A549 (cell line): ENCODE results near the gene CTIF.

Experiments
- CHD2 ChIP-seq: fragments of 150-350 bp; IDR thresholded peaks from 2 replicates; pipeline ENCODE4 v1.6.1; 2014; ENCODE audit warnings: low read length; ENCODE audit not compliant: partially characterized antibody
- EP300 ChIP-seq, 2 experiments: fragments of >200 bp; sonication (Bioruptor Twin); formaldehyde crosslinking; IDR thresholded peaks; 2 replicates in 1 of 2; 3 replicates in 1 of 2; pipeline ENCODE4 v1.6.1; 2016 to 2017
- FOSL2 ChIP-seq, 2 experiments: fragments of 450-650 bp in 1 of 2; fragments of >200 bp in 1 of 2; sonication (Bioruptor Twin) in 1 of 2; formaldehyde crosslinking; IDR thresholded peaks; 2 replicates each; pipeline versions ENCODE4 v1.5.0 to v1.6.1; 2016 to 2020; ENCODE audit warnings: mild to moderate bottlenecking in 1 of 2, moderate library complexity in 1 of 2
- GATA3 ChIP-seq: IDR thresholded peaks from 2 replicates; pipeline ENCODE4 v1.6.1; 2012; ENCODE audit warnings: borderline replicate concordance
- KDM1A ChIP-seq: fragments of 200-600 bp; sonication (generic); IDR thresholded peaks from 2 replicates; pipeline ENCODE4 v1.6.1; 2016; ENCODE audit warnings: low read depth, mild to moderate bottlenecking
- KDM5A ChIP-seq: fragments of 200-600 bp; sonication (generic); IDR thresholded peaks from 2 replicates; pipeline ENCODE4 v1.6.1; 2016; ENCODE audit warnings: antibody characterized with exemption, mild to moderate bottlenecking
- MAZ ChIP-seq: fragments of 150-350 bp; IDR thresholded peaks from 2 replicates; pipeline ENCODE4 v1.6.1; 2014; ENCODE audit warnings: antibody characterized with exemption, low read depth, low read length, borderline replicate concordance
- TF ChIP-seq, protein P1 (sequence below): IDR thresholded peaks from 2 replicates; pipeline ENCODE4 v1.6.1; 2012
- TF ChIP-seq, protein P2 (sequence below): fragments of >200 bp; sonication (Bioruptor Twin); formaldehyde crosslinking; IDR thresholded peaks from 3 replicates; pipeline ENCODE4 v1.5.1; 2016
- TF ChIP-seq, protein P3 (sequence below): IDR thresholded peaks from 2 replicates; pipeline ENCODE4 v1.6.1; 2012
- TF ChIP-seq, protein P4 (sequence below): IDR thresholded peaks from 2 replicates; pipeline ENCODE4 v1.6.1; 2012; ENCODE audit warnings: low read depth, borderline replicate concordance

DNA sequence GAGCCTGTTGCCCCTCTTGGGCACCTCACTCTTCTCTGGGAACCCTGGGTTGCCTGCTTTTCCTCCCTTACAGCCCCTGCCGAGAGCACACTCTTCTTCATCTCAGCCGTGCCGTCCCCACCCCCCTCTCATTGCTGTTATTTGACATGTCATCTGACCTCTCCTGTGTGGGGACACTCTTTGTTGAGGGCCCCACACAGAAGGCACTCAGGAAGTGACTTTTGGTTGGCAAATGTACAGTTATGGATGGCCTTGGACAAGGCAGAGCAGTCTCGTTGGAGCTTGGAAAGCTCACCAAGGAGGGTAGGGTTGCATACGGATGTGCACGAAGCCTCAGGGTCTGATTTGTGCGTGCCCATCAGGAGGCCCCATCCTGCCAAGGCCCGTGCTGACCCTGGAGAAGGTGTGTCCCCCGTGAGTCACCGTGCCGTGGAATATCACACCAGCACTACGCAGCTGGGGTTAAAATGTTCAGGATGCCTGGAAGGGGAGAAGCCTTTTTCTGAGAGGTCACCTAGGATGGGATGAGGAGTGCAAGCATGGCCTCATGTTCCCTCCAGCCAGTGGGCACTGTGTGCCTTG, 93.9 kb downstream of the CTIF start:
- TF ChIP-seq, protein P1, sequence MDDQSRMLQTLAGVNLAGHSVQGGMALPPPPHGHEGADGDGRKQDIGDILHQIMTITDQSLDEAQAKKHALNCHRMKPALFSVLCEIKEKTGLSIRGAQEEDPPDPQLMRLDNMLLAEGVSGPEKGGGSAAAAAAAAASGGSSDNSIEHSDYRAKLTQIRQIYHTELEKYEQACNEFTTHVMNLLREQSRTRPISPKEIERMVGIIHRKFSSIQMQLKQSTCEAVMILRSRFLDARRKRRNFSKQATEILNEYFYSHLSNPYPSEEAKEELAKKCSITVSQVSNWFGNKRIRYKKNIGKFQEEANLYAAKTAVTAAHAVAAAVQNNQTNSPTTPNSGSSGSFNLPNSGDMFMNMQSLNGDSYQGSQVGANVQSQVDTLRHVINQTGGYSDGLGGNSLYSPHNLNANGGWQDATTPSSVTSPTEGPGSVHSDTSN: no peak
- TF ChIP-seq, protein P2, sequence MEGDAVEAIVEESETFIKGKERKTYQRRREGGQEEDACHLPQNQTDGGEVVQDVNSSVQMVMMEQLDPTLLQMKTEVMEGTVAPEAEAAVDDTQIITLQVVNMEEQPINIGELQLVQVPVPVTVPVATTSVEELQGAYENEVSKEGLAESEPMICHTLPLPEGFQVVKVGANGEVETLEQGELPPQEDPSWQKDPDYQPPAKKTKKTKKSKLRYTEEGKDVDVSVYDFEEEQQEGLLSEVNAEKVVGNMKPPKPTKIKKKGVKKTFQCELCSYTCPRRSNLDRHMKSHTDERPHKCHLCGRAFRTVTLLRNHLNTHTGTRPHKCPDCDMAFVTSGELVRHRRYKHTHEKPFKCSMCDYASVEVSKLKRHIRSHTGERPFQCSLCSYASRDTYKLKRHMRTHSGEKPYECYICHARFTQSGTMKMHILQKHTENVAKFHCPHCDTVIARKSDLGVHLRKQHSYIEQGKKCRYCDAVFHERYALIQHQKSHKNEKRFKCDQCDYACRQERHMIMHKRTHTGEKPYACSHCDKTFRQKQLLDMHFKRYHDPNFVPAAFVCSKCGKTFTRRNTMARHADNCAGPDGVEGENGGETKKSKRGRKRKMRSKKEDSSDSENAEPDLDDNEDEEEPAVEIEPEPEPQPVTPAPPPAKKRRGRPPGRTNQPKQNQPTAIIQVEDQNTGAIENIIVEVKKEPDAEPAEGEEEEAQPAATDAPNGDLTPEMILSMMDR: no peak
- TF ChIP-seq FOSL2 (IDR thresholded peaks at IDR 0.05) (no peak), FOSL2 (CRISPR knock-in tag; IDR thresholded peaks at IDR 0.05) (no peak), CHD2 (no peak), GATA3 (no peak), KDM1A (no peak), EP300 (IDR thresholded peaks at IDR 0.05) (no peak), MAZ (no peak), KDM5A (no peak)
- TF ChIP-seq, protein P3, sequence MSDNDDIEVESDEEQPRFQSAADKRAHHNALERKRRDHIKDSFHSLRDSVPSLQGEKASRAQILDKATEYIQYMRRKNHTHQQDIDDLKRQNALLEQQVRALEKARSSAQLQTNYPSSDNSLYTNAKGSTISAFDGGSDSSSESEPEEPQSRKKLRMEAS: no peak
- TF ChIP-seq, protein P4, sequence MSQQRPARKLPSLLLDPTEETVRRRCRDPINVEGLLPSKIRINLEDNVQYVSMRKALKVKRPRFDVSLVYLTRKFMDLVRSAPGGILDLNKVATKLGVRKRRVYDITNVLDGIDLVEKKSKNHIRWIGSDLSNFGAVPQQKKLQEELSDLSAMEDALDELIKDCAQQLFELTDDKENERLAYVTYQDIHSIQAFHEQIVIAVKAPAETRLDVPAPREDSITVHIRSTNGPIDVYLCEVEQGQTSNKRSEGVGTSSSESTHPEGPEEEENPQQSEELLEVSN: no peak
